ENCODE results near the gene TKT. TPM values are rescaled to one million over a fixed set of nuclear protein-coding genes. Genes with fewer than 3 reads are reported as not detected.

The TKT gene
- polyA plus RNA-seq, 1 donor from 2014 or later, result 194 TPM

- no peaks in the 10 kb centered on the region for H3F3A ChIP-seq (ENCODE audit: insufficient read depth, low read length, poor library complexity, severe bottlenecking)
- H3K9me3 ChIP-seq (ENCODE audit: low read length), result no peaks in the 10 kb centered on the region
- no peaks in the 10 kb centered on the region for H3K27me3 ChIP-seq (ENCODE audit: insufficient read depth, low read depth, low read length)
- TF ChIP-seq EP300 (conservative IDR thresholded peaks at IDR 0.05; ENCODE audit: poor library complexity, severe bottlenecking), result no peak
- no peak for TF ChIP-seq RAD21 (conservative IDR thresholded peaks at IDR 0.05)
- no peak for TF ChIP-seq CTCF (IDR thresholded peaks at IDR 0.05; ENCODE audit: poor library complexity, severe bottlenecking)
- no peak for TF ChIP-seq TAF1 (IDR thresholded peaks at IDR 0.05; ENCODE audit: low read depth)
- TF ChIP-seq REST (IDR thresholded peaks at IDR 0.05; ENCODE audit: borderline replicate concordance), result no peak
- TF ChIP-seq EZH2 (IDR thresholded peaks at IDR 0.05; ENCODE audit: borderline replicate concordance, insufficient read depth, low read length, poor library complexity, severe bottlenecking), result no peak
- no peak for TF ChIP-seq MXI1 (conservative IDR thresholded peaks at IDR 0.05; ENCODE audit: poor library complexity, severe bottlenecking)
- TF ChIP-seq POLR2AphosphoS5 (IDR thresholded peaks at IDR 0.05), result no peak
- no peak for TF ChIP-seq SMC3 (conservative IDR thresholded peaks at IDR 0.05; ENCODE audit: poor library complexity)
- H4K20me1 ChIP-seq (ENCODE audit: insufficient read depth), result no peaks in the 10 kb centered on the region
- no peak overlapping the region for H3K4me2 ChIP-seq (ENCODE audit: low read length)
- no peak overlapping the region for H3K9ac ChIP-seq (ENCODE audit: low read length)
- no peaks in the 10 kb centered on the region for H3K9me2 ChIP-seq (ENCODE audit: insufficient read depth, low read length)
- H3K4me3 ChIP-seq (ENCODE audit: low read length), result no peak overlapping the region
- no peak overlapping the region for H2AFZ ChIP-seq (ENCODE audit: low read depth, low read length)
- H3K36me3 ChIP-seq (ENCODE audit: insufficient read depth, low read length), result no peaks in the 10 kb centered on the region
- H3K27ac ChIP-seq (ENCODE audit: low read length), result no peak overlapping the region
- H3K79me2 ChIP-seq (replicated peaks; ENCODE audit: insufficient read depth, low read length), result no peaks in the 10 kb centered on the region
These were observed 30.2 kb downstream of the TKT start for GRCh38 chr3:53225651-53226050.

GRCh38 chr3:53225181-53225580, 30.6 kb downstream of the TKT start:
- H3K36me3 ChIP-seq (ENCODE audit: insufficient read depth, low read length), result no peaks in the 10 kb centered on the region
- H3K27me3 ChIP-seq (ENCODE audit: insufficient read depth, low read depth, low read length), result no peaks in the 10 kb centered on the region
- H4K20me1 ChIP-seq (ENCODE audit: insufficient read depth), result no peaks in the 10 kb centered on the region
- TF ChIP-seq TAF1 (IDR thresholded peaks at IDR 0.05; ENCODE audit: low read depth), result no peak
- no peak for TF ChIP-seq MXI1 (conservative IDR thresholded peaks at IDR 0.05; ENCODE audit: poor library complexity, severe bottlenecking)
- no peaks in the 10 kb centered on the region for H3K9me2 ChIP-seq (ENCODE audit: insufficient read depth, low read length)
- no peak overlapping the region for H3K4me3 ChIP-seq (ENCODE audit: low read length)
- H3K9ac ChIP-seq (ENCODE audit: low read length), result no peak overlapping the region
- H3K9me3 ChIP-seq (ENCODE audit: low read length), result no peaks in the 10 kb centered on the region
- H3F3A ChIP-seq (ENCODE audit: insufficient read depth, low read length, poor library complexity, severe bottlenecking), result no peaks in the 10 kb centered on the region
- no peak overlapping the region for H3K27ac ChIP-seq (ENCODE audit: low read length)
- no peak overlapping the region for H2AFZ ChIP-seq (ENCODE audit: low read depth, low read length)
- H3K79me2 ChIP-seq (replicated peaks; ENCODE audit: insufficient read depth, low read length), result no peaks in the 10 kb centered on the region
- no peak overlapping the region for H3K4me2 ChIP-seq (ENCODE audit: low read length)

- no peak overlapping the region for H2AFZ ChIP-seq (ENCODE audit: low read depth, low read length)
- no peak overlapping the region for H3K9ac ChIP-seq (ENCODE audit: low read length)
- no peak for TF ChIP-seq RAD21 (conservative IDR thresholded peaks at IDR 0.05)
- no peak for TF ChIP-seq REST (IDR thresholded peaks at IDR 0.05; ENCODE audit: borderline replicate concordance)
- no peak for TF ChIP-seq MXI1 (conservative IDR thresholded peaks at IDR 0.05; ENCODE audit: poor library complexity, severe bottlenecking)
- TF ChIP-seq EZH2 (IDR thresholded peaks at IDR 0.05; ENCODE audit: borderline replicate concordance, insufficient read depth, low read length, poor library complexity, severe bottlenecking), result no peak
- no peak for TF ChIP-seq POLR2AphosphoS5 (IDR thresholded peaks at IDR 0.05)
- TF ChIP-seq CTCF (IDR thresholded peaks at IDR 0.05; ENCODE audit: poor library complexity, severe bottlenecking), result no peak
- TF ChIP-seq EP300 (conservative IDR thresholded peaks at IDR 0.05; ENCODE audit: poor library complexity, severe bottlenecking), result no peak
- TF ChIP-seq TAF1 (IDR thresholded peaks at IDR 0.05; ENCODE audit: low read depth), result no peak
- no peak for TF ChIP-seq SMC3 (conservative IDR thresholded peaks at IDR 0.05; ENCODE audit: poor library complexity)
- no peaks in the 10 kb centered on the region for H3K9me3 ChIP-seq (ENCODE audit: low read length)
- no peaks in the 10 kb centered on the region for H3K36me3 ChIP-seq (ENCODE audit: insufficient read depth, low read length)
- H3K9me2 ChIP-seq (ENCODE audit: insufficient read depth, low read length), result no peaks in the 10 kb centered on the region
- H3K4me2 ChIP-seq (ENCODE audit: low read length), result no peak overlapping the region
- no peaks in the 10 kb centered on the region for H3K79me2 ChIP-seq (replicated peaks; ENCODE audit: insufficient read depth, low read length)
- no peaks in the 10 kb centered on the region for H4K20me1 ChIP-seq (ENCODE audit: insufficient read depth)
- H3K27me3 ChIP-seq (ENCODE audit: insufficient read depth, low read depth, low read length), result no peaks in the 10 kb centered on the region
- no peak overlapping the region for H3K4me3 ChIP-seq (ENCODE audit: low read length)
- H3F3A ChIP-seq (ENCODE audit: insufficient read depth, low read length, poor library complexity, severe bottlenecking), result no peaks in the 10 kb centered on the region
- H3K27ac ChIP-seq (ENCODE audit: low read length), result no peak overlapping the region
These were observed 31.3 kb downstream of the TKT start for GRCh38 chr3:53224536-53224935.

Data from neural cell (in vitro differentiated cells).